ENCODE measurements around the gene PKIG. TPM values are rescaled to one million over a fixed set of nuclear protein-coding genes. Genes with fewer than 3 reads are reported as not detected.
A peak's percentile ranks its signal among the peaks of the same experiment; 100 is the strongest.

PKIG gene
- total RNA-seq, 2 experiments from 2014 or later, result 31.7 to 46.9 TPM

- Histone ChIP-seq H3K4me2 (ENCODE audit: low read length) (peak overlapping the region; percentile 89), H2AFZ (ENCODE audit: low read length) (no peak overlapping the region), H3K9me3 (ENCODE audit: low read length) (peaks cover 8% of the 10 kb centered on the region), H3K9me2 (ENCODE audit: insufficient read depth, low read length) (no peaks in the 10 kb centered on the region), H3K4me1 (ENCODE audit: insufficient read depth, low read length, poor library complexity, severe bottlenecking) (peaks cover 92% of the 10 kb centered on the region), H3K79me2 (ENCODE audit: insufficient read depth, low read depth, low read length) (peaks cover 77% of the 10 kb centered on the region), H3K36me3 (ENCODE audit: insufficient read depth, low read length) (peaks cover 21% of the 10 kb centered on the region), H4K20me1 (ENCODE audit: insufficient read depth, low read length) (no peaks in the 10 kb centered on the region), H3K27ac (ENCODE audit: low read depth, low read length, poor library complexity, severe bottlenecking) (peak overlapping the region; percentile 98), H3K4me3 (ENCODE audit: low read depth, low read length, poor library complexity, severe bottlenecking) (peak overlapping the region; percentile 72)
- TSS peak; percentile 95 for BruUV-seq (replicated peaks)
- no peak for TF ChIP-seq EZH2phosphoT487 (IDR thresholded peaks at IDR 0.05; ENCODE audit: borderline replicate concordance, low read depth, low read length)
- peak; percentile 76 for DNase-seq (ENCODE audit: low spot score)
- intact Hi-C loops (cut with micrococcal nuclease; ENCODE audit: unreplicated experiment), result loop anchor here (1.0 to 10.0 kb wide), 2 partner anchors 25 to 379 kb away; partner anchors contain the start of genes STK4 and TOMM34
- CTCF ChIA-PET (ENCODE audit: unreplicated experiment), result interaction anchor here (0.6 to 2.8 kb wide), 4 partner anchors 9 to 275 kb away, joined by 3 to 13 read pairs (median 4); no protein-coding TSS in a partner anchor
- POLR2A ChIA-PET, result interaction anchor here (0.7 to 3.6 kb wide), 19 partner anchors 9 to 303 kb away, joined by 3 to 33 read pairs (median 4); partner anchors contain the start of gene TTPAL
Observed at GRCh38 chr20:44585057-44585963, 2.9 kb downstream of the PKIG start.

GRCh38 chr20:44586289-44586911 lies 4.0 kb downstream of the PKIG start:
- no peaks in the 10 kb centered on the region for H3K9me2 ChIP-seq (ENCODE audit: insufficient read depth, low read length)
- H2AFZ ChIP-seq (ENCODE audit: low read length), result no peak overlapping the region
- intact Hi-C loops (cut with micrococcal nuclease; ENCODE audit: unreplicated experiment), result loop anchor here (10.0 kb wide), 1 partner anchor 378 kb away; the partner anchor contains the start of genes STK4 and TOMM34
- TSS peak; percentile 34 for BruUV-seq (replicated peaks)
- peak; percentile 99 for DNase-seq (ENCODE audit: low spot score)
- H3K27ac ChIP-seq (ENCODE audit: low read depth, low read length, poor library complexity, severe bottlenecking), result peak overlapping the region; percentile 98
- no peak for TF ChIP-seq CTCF (conservative IDR thresholded peaks at IDR 0.05; ENCODE audit: low read length)
- TF ChIP-seq EZH2phosphoT487 (IDR thresholded peaks at IDR 0.05; ENCODE audit: borderline replicate concordance, low read depth, low read length), result no peak
- no peaks in the 10 kb centered on the region for H4K20me1 ChIP-seq (ENCODE audit: insufficient read depth, low read length)
- peaks cover 92% of the 10 kb centered on the region for H3K4me1 ChIP-seq (ENCODE audit: insufficient read depth, low read length, poor library complexity, severe bottlenecking)
- peaks cover 31% of the 10 kb centered on the region for H3K36me3 ChIP-seq (ENCODE audit: insufficient read depth, low read length)
- peaks cover 82% of the 10 kb centered on the region for H3K79me2 ChIP-seq (ENCODE audit: insufficient read depth, low read depth, low read length)
- peaks cover 8% of the 10 kb centered on the region for H3K9me3 ChIP-seq (ENCODE audit: low read length)
- H3K4me3 ChIP-seq (ENCODE audit: low read depth, low read length, poor library complexity, severe bottlenecking), result peak overlapping the region; percentile 72
- POLR2A ChIA-PET, result interaction anchor here (0.6 to 3.6 kb wide), 23 partner anchors 7 to 381 kb away, joined by 3 to 33 read pairs (median 4); partner anchors contain the start of gene TTPAL
- CTCF ChIA-PET (ENCODE audit: unreplicated experiment), result interaction anchor here (0.6 to 2.8 kb wide), 5 partner anchors 10 to 65 kb away, joined by 3 to 13 read pairs (median 4); no protein-coding TSS in a partner anchor
- H3K4me2 ChIP-seq (ENCODE audit: low read length), result peak overlapping the region; percentile 89

All from OCI-LY7 (cell line).